Osteoblast (primary cell): ENCODE measurements around the gene SLC25A26. TPM values are rescaled to one million over a fixed set of nuclear protein-coding genes. Genes with fewer than 3 reads are reported as not detected.

ENCODE experiments used
- DNase-seq: peaks from one replicate; pipeline ENCODE4 v3.0.0; 2011; ENCODE audit warnings: low spot score, mixed read lengths; ENCODE audit not compliant: insufficient read length; ENCODE audit errors: missing footprints
- H2AFZ ChIP-seq: 2 replicates; pipeline ENCODE4 v1.6.0; 2011; ENCODE audit warnings: mild to moderate bottlenecking, low read length
- H3K27ac ChIP-seq: 2 replicates; pipeline ENCODE4 v1.5.1; 2011; ENCODE audit warnings: mild to moderate bottlenecking, low read depth, low read length, moderate library complexity
- H3K27me3 ChIP-seq: 2 replicates; pipeline ENCODE4 v1.6.0; 2012; ENCODE audit warnings: mild to moderate bottlenecking, control low read depth, inconsistent platforms, low read length, moderate library complexity; ENCODE audit not compliant: insufficient read depth
- H3K36me3 ChIP-seq: 2 replicates; pipeline ENCODE4 v1.5.1; 2011; ENCODE audit warnings: mild to moderate bottlenecking, low read length, control low read depth, moderate library complexity; ENCODE audit not compliant: insufficient read depth
- H3K4me1 ChIP-seq: 2 replicates; pipeline ENCODE4 v1.5.1; 2011; ENCODE audit warnings: mild to moderate bottlenecking, low read length, control low read depth, moderate library complexity; ENCODE audit not compliant: insufficient read depth
- H3K4me2 ChIP-seq: 2 replicates; pipeline ENCODE4 v1.6.0; 2011; ENCODE audit warnings: mild to moderate bottlenecking, low read length; ENCODE audit not compliant: insufficient read depth
- H3K4me3 ChIP-seq: fragments of 200-600 bp; sonication (generic); 3 replicates; pipeline ENCODE4 v1.5.1; 2012; ENCODE audit warnings: mild to moderate bottlenecking, low read length, inconsistent platforms; ENCODE audit not compliant: insufficient read depth
- H3K79me2 ChIP-seq: 2 replicates; pipeline ENCODE4 v1.6.0; 2012; ENCODE audit warnings: mild to moderate bottlenecking, low read length, control low read depth, inconsistent platforms; ENCODE audit not compliant: insufficient read depth
- H3K9me3 ChIP-seq: 2 replicates; pipeline ENCODE4 v1.5.1; 2011; ENCODE audit warnings: low read depth, low read length, control low read depth
- H4K20me1 ChIP-seq: 2 replicates; pipeline ENCODE4 v1.6.0; 2012; ENCODE audit warnings: mild to moderate bottlenecking, low read length, control low read depth; ENCODE audit not compliant: insufficient read depth
- CTCF ChIP-seq: IDR thresholded peaks from 2 replicates; pipeline ENCODE4 v1.5.1; 2011; ENCODE audit warnings: mild to moderate bottlenecking, low read depth, low read length, moderate library complexity; ENCODE audit errors: extremely low read depth
- total RNA-seq: library from RNA; depleted of rRNA; stranded (reverse); fragments of >200 nt; gene quantifications from 2 replicates; pipeline ENCODE4 v1.2.3, GENCODE V29; 2012

Gene SLC25A26
- total RNA-seq, 1 donor: 26.1 TPM

- no peak overlapping the region for H3K4me2 ChIP-seq
- H3K27me3 ChIP-seq: no peaks in the 10 kb centered on the region
- H4K20me1 ChIP-seq: peaks cover 5% of the 10 kb centered on the region
- no peak for TF ChIP-seq CTCF
- no peak overlapping the region for H2AFZ ChIP-seq
- H3K9me3 ChIP-seq: no peaks in the 10 kb centered on the region
- no peak overlapping the region for H3K4me3 ChIP-seq
- no peak for DNase-seq
- no peaks in the 10 kb centered on the region for H3K4me1 ChIP-seq
- H3K36me3 ChIP-seq: no peaks in the 10 kb centered on the region
- no peak overlapping the region for H3K27ac ChIP-seq
- H3K79me2 ChIP-seq: peaks cover 4% of the 10 kb centered on the region
Observed at GRCh38 chr3:66233033-66233432, 12.2 kb downstream of the SLC25A26 start.

- no peaks in the 10 kb centered on the region for H3K36me3 ChIP-seq
- no peak for DNase-seq
- TF ChIP-seq CTCF: peak; percentile 34
- peaks cover 5% of the 10 kb centered on the region for H4K20me1 ChIP-seq
- H3K4me3 ChIP-seq: no peak overlapping the region
- no peak overlapping the region for H3K4me2 ChIP-seq
- H3K79me2 ChIP-seq: peaks cover 3% of the 10 kb centered on the region
- no peaks in the 10 kb centered on the region for H3K27me3 ChIP-seq
- H2AFZ ChIP-seq: no peak overlapping the region
- H3K9me3 ChIP-seq: no peaks in the 10 kb centered on the region
- no peaks in the 10 kb centered on the region for H3K4me1 ChIP-seq
- H3K27ac ChIP-seq: no peak overlapping the region
Observed at GRCh38 chr3:66236281-66236680, 15.5 kb downstream of the SLC25A26 start.

- no peaks in the 10 kb centered on the region for H3K36me3 ChIP-seq
- no peak overlapping the region for H3K4me3 ChIP-seq
- no peak overlapping the region for H3K4me2 ChIP-seq
- H3K27ac ChIP-seq: no peak overlapping the region
- TF ChIP-seq CTCF: no peak
- H3K79me2 ChIP-seq: peaks cover 3% of the 10 kb centered on the region
- no peak overlapping the region for H2AFZ ChIP-seq
- no peaks in the 10 kb centered on the region for H3K9me3 ChIP-seq
- DNase-seq: no peak
- H3K4me1 ChIP-seq: no peaks in the 10 kb centered on the region
- H3K27me3 ChIP-seq: no peaks in the 10 kb centered on the region
- peaks cover 5% of the 10 kb centered on the region for H4K20me1 ChIP-seq
Observed at GRCh38 chr3:66237552-66237951, 16.8 kb downstream of the SLC25A26 start.

- Histone ChIP-seq H3K27ac (no peak overlapping the region), H3K4me3 (no peak overlapping the region), H3K9me3 (no peaks in the 10 kb centered on the region), H4K20me1 (peaks cover 5% of the 10 kb centered on the region), H3K79me2 (no peaks in the 10 kb centered on the region), H3K4me1 (no peaks in the 10 kb centered on the region), H3K36me3 (no peaks in the 10 kb centered on the region), H3K27me3 (no peaks in the 10 kb centered on the region), H3K4me2 (no peak overlapping the region), H2AFZ (no peak overlapping the region)
- TF ChIP-seq CTCF: no peak
- no peak for DNase-seq
Observed at GRCh38 chr3:66239513-66240123, 18.8 kb downstream of the SLC25A26 start.
